Heart right ventricle (tissue), 16 donors: ENCODE results near the gene STIM2. TPM values are rescaled to one million over a fixed set of nuclear protein-coding genes. Genes with fewer than 3 reads are reported as not detected.
"Not testable (repeated sequence)": the region's sequence is repeated elsewhere in the genome, so short reads cannot be mapped to it uniquely, and the experiment has no call there.

Experiments
- ATAC-seq, 8 donors: fragments of 200-7000 bp; cut with Tn5 transposase; one replicate each; pipeline ENCODE4 v1.9.1; 2020; ENCODE audit warnings: mild to moderate bottlenecking in 8 of 8, moderate library complexity in 8 of 8, moderate number of reproducible peaks in 1 of 8
- DNase-seq, 2 donors: peaks; one replicate each; pipeline ENCODE4 v3.0.0-alpha.2; 2020
- H3K27ac ChIP-seq, 10 donors: fragments of 200-600 bp; sonication (generic) in 2 of 10; one replicate each; pipeline versions ENCODE4 v1.5.0 to v1.8.0; 2020 to 2022; ENCODE audit warnings: mild to moderate bottlenecking in 3 of 10
- H3K27me3 ChIP-seq, 7 donors: fragments of 200-600 bp; one replicate each; pipeline ENCODE4 v1.8.0; 2021 to 2022; ENCODE audit warnings: mild to moderate bottlenecking in 2 of 7
- H3K36me3 ChIP-seq, 9 donors: fragments of 200-600 bp; sonication (generic) in 1 of 9; one replicate each; pipeline versions ENCODE4 v1.5.0 to v1.8.0; 2020 to 2022; ENCODE audit warnings: mild to moderate bottlenecking in 2 of 9
- H3K4me1 ChIP-seq, 9 donors: fragments of 200-600 bp; sonication (generic) in 1 of 9; one replicate each; pipeline versions ENCODE4 v1.5.0 to v1.8.0; 2020 to 2022; ENCODE audit warnings: mild to moderate bottlenecking in 4 of 9
- H3K4me3 ChIP-seq, 10 donors: fragments of 200-600 bp; sonication (generic) in 2 of 10; one replicate each; pipeline versions ENCODE4 v1.5.0 to v1.8.0; 2020 to 2022; ENCODE audit warnings: mild to moderate bottlenecking in 7 of 10, moderate library complexity in 2 of 10
- H3K9me3 ChIP-seq, 11 donors: fragments of 200-600 bp in 10 of 11; sonication (generic) in 2 of 11; one replicate each; pipeline versions ENCODE4 v1.5.0 to v1.8.0; 2013 to 2022; ENCODE audit warnings: mild to moderate bottlenecking in 2 of 11, control low read depth in 1 of 11, moderate library complexity in 1 of 11
- WGBS, 2 donors: extraction: QIAGEN DNeasy Blood & Tissue Kit; methylation state at CpG; one replicate each; pipeline ENCODE4 v1.1.7; 2013; ENCODE audit warnings: inconsistent platforms in 1 of 2; 5-methylcytosine and 5-hydroxymethylcytosine counted together
- intact Hi-C, 10 donors: fragments of 100-400 bp; cut with DNase I; formaldehyde crosslinking; loops; one replicate each; pipeline versions ENCODE4 v1.11.1 to v1.14.2; 2022
- polyA plus RNA-seq, 2 donors: library from polyadenylated mRNA; stranded (reverse); fragments of 200-250 nt; gene quantifications; one replicate each; pipeline ENCODE4 v1.2.3, GENCODE V29; 2013
- total RNA-seq, 10 donors: library from RNA; stranded (reverse); fragmentation: NEBNext Ultra II Directional in 3 of 10; extraction: Animal tissue kit (Norgen Biotek cat#: 25700) in 3 of 10; gene quantifications; one replicate each; pipeline versions ENCODE4 v1.2.1 to v1.2.4, GENCODE V29; 2021 to 2023
- TF ChIP-seq, protein P1 (sequence below), 9 donors: fragments of 200-600 bp; sonication (generic) in 2 of 9; IDR thresholded peaks; one replicate each; pipeline versions ENCODE4 v1.5.0 to v1.8.0; 2021 to 2022; ENCODE audit warnings: antibody characterized with exemption in 9 of 9, mild to moderate bottlenecking in 5 of 9, moderate library complexity in 1 of 9
- donor health status: Arrhythmogenic right ventricular cardiomyopathy.
- donor health status: ischemic (EF 13 %, LVEDD 7.1; RV severe dilation, severe dysfunction).
- donor health status: healthy with polysubstance abuse.
- donor health status: DM: no; HTN: yes; CAD: no.
- donor health status: DM: no; HTN: no; CAD: no.
- donor health status: ischemic (EF 25% LVEDD 6.9; RV normal size, moderate dysfunction).
- donor health status: ischemic (EF 25% LVEDD 5.7; RV mildly dilated, moderate dysfunction).
- donor health status: healthy.
- donor health status: DM: yes; HTN: yes; CAD: no.
- donor health status: Ischemic cardiomyopathy.
- donor health status: ischemic (EF 35%, LVEDD 5.7; RV mildly dilated, moderate dysfunction).
- donor health status: nonischemic (EF 11% LVEDD 7.7; RV severe dilation, severe dysfunction).
- donor health status: DM: yes; HTN: yes; CAD: no.
- donor health status: PGD.
- donor health status: ischemic (EF 29% LVEDD 5.4; RV normal size, mild dysfunction).
- donor health status: nonischemic (EF 23%, LVEDD 6.1; RV moderate dilation, normal function).

The STIM2 gene
- total and polyA plus RNA-seq, 12 donors: 5.2 to 13.5 (median 9.6) TPM

DNA sequence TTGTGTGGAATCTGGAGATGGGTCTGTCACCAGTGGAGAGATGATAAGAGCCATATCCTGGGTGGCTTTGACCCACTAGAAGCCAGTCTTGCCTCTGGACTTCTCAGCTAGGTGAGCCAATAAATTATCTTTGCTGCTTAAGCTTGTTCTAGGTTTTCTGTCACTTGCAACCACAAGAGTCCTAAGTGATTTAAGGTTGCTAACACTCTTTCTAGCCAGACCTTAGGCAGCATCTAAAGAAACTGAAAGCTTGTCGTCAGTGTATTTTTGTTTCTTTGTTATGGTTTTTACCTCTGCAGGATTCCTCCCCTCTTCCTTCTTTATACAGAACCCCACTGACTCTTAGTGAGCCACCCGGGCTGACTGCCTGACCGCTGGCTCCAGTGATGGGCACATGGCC is 37.1 kb upstream of the STIM2 start:
- ATAC-seq (no peak), DNase-seq (no peak)
- no peaks in the 10 kb centered on the region for H3K27me3 ChIP-seq
- H3K27ac ChIP-seq: no peak overlapping the region
- intact Hi-C loops: no loop called here
- WGBS, 2 donors: 95 to 98% methylated on average over 3 of the region's 3 CpGs
- no peak overlapping the region for H3K4me3 ChIP-seq
- peaks cover 0 to 30% (median 4%) of the 10 kb centered on the region in 9 donors for H3K4me1 ChIP-seq
- H3K36me3 ChIP-seq: no peaks in the 10 kb centered on the region
- H3K9me3 ChIP-seq: peaks cover 0 to 7% (median 0%) of the 10 kb centered on the region in 11 donors
- TF ChIP-seq, protein P1, sequence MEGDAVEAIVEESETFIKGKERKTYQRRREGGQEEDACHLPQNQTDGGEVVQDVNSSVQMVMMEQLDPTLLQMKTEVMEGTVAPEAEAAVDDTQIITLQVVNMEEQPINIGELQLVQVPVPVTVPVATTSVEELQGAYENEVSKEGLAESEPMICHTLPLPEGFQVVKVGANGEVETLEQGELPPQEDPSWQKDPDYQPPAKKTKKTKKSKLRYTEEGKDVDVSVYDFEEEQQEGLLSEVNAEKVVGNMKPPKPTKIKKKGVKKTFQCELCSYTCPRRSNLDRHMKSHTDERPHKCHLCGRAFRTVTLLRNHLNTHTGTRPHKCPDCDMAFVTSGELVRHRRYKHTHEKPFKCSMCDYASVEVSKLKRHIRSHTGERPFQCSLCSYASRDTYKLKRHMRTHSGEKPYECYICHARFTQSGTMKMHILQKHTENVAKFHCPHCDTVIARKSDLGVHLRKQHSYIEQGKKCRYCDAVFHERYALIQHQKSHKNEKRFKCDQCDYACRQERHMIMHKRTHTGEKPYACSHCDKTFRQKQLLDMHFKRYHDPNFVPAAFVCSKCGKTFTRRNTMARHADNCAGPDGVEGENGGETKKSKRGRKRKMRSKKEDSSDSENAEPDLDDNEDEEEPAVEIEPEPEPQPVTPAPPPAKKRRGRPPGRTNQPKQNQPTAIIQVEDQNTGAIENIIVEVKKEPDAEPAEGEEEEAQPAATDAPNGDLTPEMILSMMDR (IDR thresholded peaks at IDR 0.05): no peak

DNA sequence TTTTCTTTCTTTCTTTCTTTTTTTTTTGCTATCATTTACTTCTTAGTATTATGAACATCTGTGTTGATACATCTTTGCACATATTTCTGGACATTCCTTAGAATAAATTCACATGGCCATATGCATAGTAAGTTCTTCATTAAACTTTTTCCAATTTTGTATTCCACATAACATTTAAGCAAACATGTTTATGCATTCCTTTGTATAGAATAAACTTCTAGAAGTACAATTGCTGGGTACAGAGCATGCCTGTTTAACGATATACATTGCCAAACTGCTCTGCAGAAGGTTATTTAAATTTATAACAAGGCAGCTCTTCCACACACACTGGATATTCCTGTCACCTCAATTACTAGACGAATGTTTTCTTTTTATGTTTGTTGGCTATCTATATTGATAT is 36.0 kb upstream of the STIM2 start:
- ATAC-seq: no peak
- intact Hi-C loops: no loop called here
- 89 to 93% methylated on average over 2 of the region's 2 CpGs for WGBS, 2 donors

DNA sequence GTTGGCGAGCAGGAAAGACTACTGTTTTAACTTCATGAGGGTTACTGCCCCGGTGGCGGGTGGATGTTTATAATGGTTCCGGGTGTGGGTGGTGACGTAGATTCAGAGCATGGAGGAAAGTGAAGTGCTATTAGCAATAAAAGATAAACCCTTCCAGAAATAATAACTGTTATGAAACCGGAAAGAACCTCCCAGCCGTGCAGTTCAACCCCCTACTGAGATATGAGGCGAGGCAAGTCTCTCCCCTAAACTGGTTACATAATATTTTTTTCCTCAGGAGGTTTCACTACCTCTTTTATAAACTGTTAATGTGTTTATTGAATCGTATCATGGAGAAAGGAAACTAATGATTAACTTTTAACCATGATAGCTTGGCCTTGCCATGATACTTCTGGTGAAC is 33.9 kb upstream of the STIM2 start:
- Histone ChIP-seq H3K4me1 (peaks cover 0 to 28% (median 0%) of the 10 kb centered on the region in 9 donors), H3K36me3 (no peaks in the 10 kb centered on the region), H3K27me3 (no peaks in the 10 kb centered on the region), H3K27ac (peak overlapping the region in 3 of 10 donors; percentile 29 to 46 (median 39)), H3K4me3 (no peak overlapping the region), H3K9me3 (peaks cover 0 to 7% (median 0%) of the 10 kb centered on the region in 11 donors)
- 44 to 55% methylated on average over 9 of the region's 9 CpGs for WGBS, 2 donors
- TF ChIP-seq, protein P1 (IDR thresholded peaks at IDR 0.05): no peak
- DNase-seq (peak in 1 of 2 donors; percentile 8), ATAC-seq (peak in 5 of 8 donors; percentile 25 to 64 (median 57))
- intact Hi-C loops: no loop called here

More for the DNA sequence above, 36.0 kb upstream of the STIM2 start:
- Histone ChIP-seq H3K9me3 (peaks cover 0 to 7% (median 0%) of the 10 kb centered on the region in 11 donors), H3K4me3 (no peak overlapping the region), H3K27ac (no peak overlapping the region), H3K4me1 (peaks cover 0 to 30% (median 0%) of the 10 kb centered on the region in 9 donors), H3K27me3 (no peaks in the 10 kb centered on the region), H3K36me3 (no peaks in the 10 kb centered on the region)
- DNase-seq: no peak
- TF ChIP-seq, protein P1 (IDR thresholded peaks at IDR 0.05): no peak

DNA sequence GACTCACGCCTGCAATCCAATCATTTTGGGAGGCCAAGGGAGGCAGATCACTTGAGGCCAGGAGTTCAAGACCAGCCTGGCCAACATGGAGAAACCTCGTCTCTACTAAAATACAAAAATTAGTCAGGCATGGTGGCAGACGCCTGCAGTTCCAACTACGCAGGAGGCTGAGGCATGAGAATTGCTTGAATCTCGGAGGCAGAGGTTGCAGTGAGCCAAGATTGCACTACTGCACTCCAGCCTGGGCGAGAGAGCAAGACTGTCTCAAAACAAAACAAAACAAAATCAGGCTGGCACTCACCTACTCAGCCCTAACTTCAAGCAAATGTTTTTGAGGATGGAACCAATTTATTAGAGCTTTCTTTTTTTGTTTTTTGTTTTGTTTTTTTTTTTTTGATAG is 33.3 kb upstream of the STIM2 start:
- Histone ChIP-seq H3K27ac (peak overlapping the region in 2 of 10 donors; percentile 39 to 46), H3K4me1 (peaks cover 0 to 22% (median 0%) of the 10 kb centered on the region in 9 donors)
- H3K9me3 ChIP-seq, H3K4me3 ChIP-seq, DNase-seq, ATAC-seq, H3K36me3 ChIP-seq, intact Hi-C loops, H3K27me3 ChIP-seq: not testable (repeated sequence)
- 95% methylated on average over 6 of the region's 6 CpGs for WGBS, 2 donors

DNA sequence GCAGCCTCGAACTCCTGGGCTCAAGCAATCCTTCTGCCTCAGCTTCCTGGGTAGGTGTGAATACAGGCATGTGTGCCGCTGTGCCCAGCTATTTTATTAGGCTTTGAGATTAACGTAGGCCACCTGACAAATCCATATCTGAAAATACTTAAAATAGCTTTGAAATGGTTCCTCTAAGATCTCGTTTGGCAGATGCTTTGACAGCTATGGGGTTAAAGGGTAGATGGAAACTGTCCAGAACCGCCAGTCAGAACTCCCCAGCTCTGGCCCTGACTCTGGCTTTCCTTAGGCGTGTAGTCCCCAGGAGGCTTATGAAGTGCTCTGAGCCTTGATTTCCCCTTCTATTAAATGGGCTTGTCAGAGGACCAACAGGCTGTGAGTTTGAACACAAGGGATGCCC is 32.8 kb upstream of the STIM2 start:
- intact Hi-C loops: no loop called here
- WGBS, 2 donors: 61 to 67% methylated on average over 6 of the region's 6 CpGs
- Histone ChIP-seq H3K27me3 (no peaks in the 10 kb centered on the region), H3K9me3 (peaks cover 0 to 7% (median 0%) of the 10 kb centered on the region in 11 donors), H3K27ac (no peak overlapping the region), H3K4me3 (no peak overlapping the region), H3K4me1 (peaks cover 0 to 17% (median 0%) of the 10 kb centered on the region in 9 donors), H3K36me3 (no peaks in the 10 kb centered on the region)
- DNase-seq (no peak), ATAC-seq (no peak)
- TF ChIP-seq, protein P1 (IDR thresholded peaks at IDR 0.05): no peak
